OCI-LY1 (cell line): ENCODE data around the gene GMPR.

Source experiments
- EZH2 ChIP-seq: fragments of 200-600 bp; sonication (generic), shearing (Covaris generic); IDR thresholded peaks from 2 replicates; pipeline ENCODE4 v1.8.0; 2017; ENCODE audit warnings: borderline replicate concordance, mixed run types, mild to moderate bottlenecking, antibody characterized with exemption, low read length, moderate library complexity, mixed read lengths
- TF ChIP-seq, protein P1 (sequence below): fragments of 200-600 bp; sonication (generic), shearing (Covaris generic); IDR thresholded peaks from 2 replicates; pipeline ENCODE4 v1.5.1; 2017; ENCODE audit warnings: mild to moderate bottlenecking, antibody characterized with exemption, low read length, moderate library complexity, mixed read lengths

DNA sequence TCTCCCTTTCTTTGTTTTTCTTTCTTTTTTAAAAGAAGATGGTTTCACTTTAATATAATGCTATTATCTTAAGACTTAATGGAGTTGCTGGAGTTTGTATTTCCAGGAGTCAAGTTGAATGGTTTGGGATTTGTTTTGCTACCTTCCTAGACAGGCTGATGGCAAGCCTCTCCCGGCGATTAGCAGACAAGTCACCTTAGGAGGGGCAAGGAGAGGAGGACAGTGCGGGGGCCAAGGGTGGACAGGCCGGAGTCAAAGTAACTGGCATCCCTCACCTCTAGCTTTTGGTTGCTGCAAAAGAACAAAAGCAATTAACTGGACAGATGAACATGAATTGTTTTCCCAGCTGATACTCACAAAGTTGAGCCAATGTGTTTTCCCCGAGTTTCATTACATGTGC, 57.1 kb downstream of the GMPR start:
- TF ChIP-seq, protein P1, sequence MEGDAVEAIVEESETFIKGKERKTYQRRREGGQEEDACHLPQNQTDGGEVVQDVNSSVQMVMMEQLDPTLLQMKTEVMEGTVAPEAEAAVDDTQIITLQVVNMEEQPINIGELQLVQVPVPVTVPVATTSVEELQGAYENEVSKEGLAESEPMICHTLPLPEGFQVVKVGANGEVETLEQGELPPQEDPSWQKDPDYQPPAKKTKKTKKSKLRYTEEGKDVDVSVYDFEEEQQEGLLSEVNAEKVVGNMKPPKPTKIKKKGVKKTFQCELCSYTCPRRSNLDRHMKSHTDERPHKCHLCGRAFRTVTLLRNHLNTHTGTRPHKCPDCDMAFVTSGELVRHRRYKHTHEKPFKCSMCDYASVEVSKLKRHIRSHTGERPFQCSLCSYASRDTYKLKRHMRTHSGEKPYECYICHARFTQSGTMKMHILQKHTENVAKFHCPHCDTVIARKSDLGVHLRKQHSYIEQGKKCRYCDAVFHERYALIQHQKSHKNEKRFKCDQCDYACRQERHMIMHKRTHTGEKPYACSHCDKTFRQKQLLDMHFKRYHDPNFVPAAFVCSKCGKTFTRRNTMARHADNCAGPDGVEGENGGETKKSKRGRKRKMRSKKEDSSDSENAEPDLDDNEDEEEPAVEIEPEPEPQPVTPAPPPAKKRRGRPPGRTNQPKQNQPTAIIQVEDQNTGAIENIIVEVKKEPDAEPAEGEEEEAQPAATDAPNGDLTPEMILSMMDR: no peak
- no peak for TF ChIP-seq EZH2
